ENCODE results near the gene C11orf52. TPM values are rescaled to one million over a fixed set of nuclear protein-coding genes. Genes with fewer than 3 reads are reported as not detected.

C11orf52 gene
- total and polyA plus RNA-seq, 2 of the 13 experiments (the other 11 are each of a cell fraction or from before 2014, with no cell fraction given): 7.4 to 11.0 TPM

DNA sequence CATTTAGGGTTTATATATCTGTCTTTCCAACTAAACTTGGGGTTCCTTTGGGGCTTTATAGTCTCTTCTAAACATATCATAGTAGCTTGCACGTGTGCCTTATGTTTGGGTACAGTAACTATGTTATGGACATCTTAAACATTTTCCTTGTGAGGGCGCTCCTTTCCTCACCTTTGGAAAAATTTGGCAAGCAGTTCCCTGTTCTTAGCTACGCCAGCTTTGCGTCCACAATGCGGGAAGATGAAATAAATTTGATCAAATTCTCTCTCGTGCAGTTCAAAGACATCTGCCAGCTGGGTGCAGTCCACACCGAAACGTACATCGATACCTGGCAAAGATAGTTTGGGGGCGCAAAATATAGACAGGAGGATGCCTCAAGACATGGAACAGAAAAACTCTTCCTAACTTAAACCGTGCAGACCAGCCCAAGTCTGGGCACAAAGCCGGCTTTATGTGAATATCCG, 40.3 kb upstream of the C11orf52 start:
- no peak for DNase-seq (ENCODE audit: low spot score)
- H4K20me1 ChIP-seq (ENCODE audit: insufficient read depth, low read length): no peaks in the 10 kb centered on the region
- no peaks in the 10 kb centered on the region; a peak in 1 of 5 replicates for H3K27me3 ChIP-seq (ENCODE audit: control insufficient read depth in 1 of 2, insufficient read depth in 2 of 2, low read length in 2 of 2)
- peaks cover 2 to 4% of the 10 kb centered on the region in 2 experiments; a peak in 2 of 5 replicates for H3K36me3 ChIP-seq (replicated peaks in 1 of 2; ENCODE audit: control insufficient read depth in 1 of 2, insufficient read depth in 2 of 2, low read length in 2 of 2)
- peak overlapping the region; percentile 56 to 83 (median 81) for H3K4me3 ChIP-seq (replicated peaks in 1 of 3; ENCODE audit: insufficient read depth in 1 of 3, low read depth in 2 of 3, low read length in 3 of 3)
- CTCF ChIA-PET (ENCODE audit: low intra/inter-chr PET ratio, low total read pairs): interaction anchor here (1.3 kb wide), 1 partner anchor 103 kb away, joined by 7 read pairs; no protein-coding TSS in a partner anchor
- H3K9ac ChIP-seq (ENCODE audit: insufficient read depth, low read depth, low read length): peak overlapping the region; percentile 84
- peaks cover 11% of the 10 kb centered on the region for H3K4me1 ChIP-seq (ENCODE audit: insufficient read depth, low read length)
- 2% methylated on average over 11 of the region's 13 CpGs for WGBS (ENCODE audit: low lambda C conversion rate)
- intact Hi-C loops (cut with micrococcal nuclease; ENCODE audit: unreplicated experiment) (loop anchor here (1.0 to 2.0 kb wide), 3 partner anchors 40 to 104 kb away; partner anchors contain the start of gene C11orf52), in situ Hi-C loops (cut with HindIII; ENCODE audit: extremely low pct_ligation_motif_present, low pct_unique_long_range_greater_than_20kb) (loop anchor here (5.0 kb wide), 2 partner anchors 49 to 109 kb away; no protein-coding TSS in a partner anchor)
- H3K79me2 ChIP-seq (ENCODE audit: insufficient read depth, low read length): no peaks in the 10 kb centered on the region
- TF ChIP-seq, protein P1, sequence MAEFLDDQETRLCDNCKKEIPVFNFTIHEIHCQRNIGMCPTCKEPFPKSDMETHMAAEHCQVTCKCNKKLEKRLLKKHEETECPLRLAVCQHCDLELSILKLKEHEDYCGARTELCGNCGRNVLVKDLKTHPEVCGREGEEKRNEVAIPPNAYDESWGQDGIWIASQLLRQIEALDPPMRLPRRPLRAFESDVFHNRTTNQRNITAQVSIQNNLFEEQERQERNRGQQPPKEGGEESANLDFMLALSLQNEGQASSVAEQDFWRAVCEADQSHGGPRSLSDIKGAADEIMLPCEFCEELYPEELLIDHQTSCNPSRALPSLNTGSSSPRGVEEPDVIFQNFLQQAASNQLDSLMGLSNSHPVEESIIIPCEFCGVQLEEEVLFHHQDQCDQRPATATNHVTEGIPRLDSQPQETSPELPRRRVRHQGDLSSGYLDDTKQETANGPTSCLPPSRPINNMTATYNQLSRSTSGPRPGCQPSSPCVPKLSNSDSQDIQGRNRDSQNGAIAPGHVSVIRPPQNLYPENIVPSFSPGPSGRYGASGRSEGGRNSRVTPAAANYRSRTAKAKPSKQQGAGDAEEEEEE (CRISPR knock-in tag; IDR thresholded peaks at IDR 0.05; ENCODE audit: borderline replicate concordance): no peak
- TF ChIP-seq RERE (CRISPR knock-in tag; IDR thresholded peaks at IDR 0.05; ENCODE audit: low read depth) (no peak), ZNF18 (CRISPR knock-in tag; IDR thresholded peaks at IDR 0.05; ENCODE audit: insufficient replicate concordance) (peak; percentile 11), NAIF1 (CRISPR knock-in tag; IDR thresholded peaks at IDR 0.05; ENCODE audit: borderline replicate concordance) (peak; percentile 27; the same call in 1 of the 2 replicates), SIN3B (IDR thresholded peaks at IDR 0.05; ENCODE audit: low read length) (no peak), ZNF33A (CRISPR knock-in tag; IDR thresholded peaks at IDR 0.05; ENCODE audit: borderline replicate concordance) (peak; percentile 27; the same call in 1 of the 2 replicates), CEBPG (CRISPR knock-in tag; IDR thresholded peaks at IDR 0.05) (no peak)
- TF ChIP-seq, protein P2, sequence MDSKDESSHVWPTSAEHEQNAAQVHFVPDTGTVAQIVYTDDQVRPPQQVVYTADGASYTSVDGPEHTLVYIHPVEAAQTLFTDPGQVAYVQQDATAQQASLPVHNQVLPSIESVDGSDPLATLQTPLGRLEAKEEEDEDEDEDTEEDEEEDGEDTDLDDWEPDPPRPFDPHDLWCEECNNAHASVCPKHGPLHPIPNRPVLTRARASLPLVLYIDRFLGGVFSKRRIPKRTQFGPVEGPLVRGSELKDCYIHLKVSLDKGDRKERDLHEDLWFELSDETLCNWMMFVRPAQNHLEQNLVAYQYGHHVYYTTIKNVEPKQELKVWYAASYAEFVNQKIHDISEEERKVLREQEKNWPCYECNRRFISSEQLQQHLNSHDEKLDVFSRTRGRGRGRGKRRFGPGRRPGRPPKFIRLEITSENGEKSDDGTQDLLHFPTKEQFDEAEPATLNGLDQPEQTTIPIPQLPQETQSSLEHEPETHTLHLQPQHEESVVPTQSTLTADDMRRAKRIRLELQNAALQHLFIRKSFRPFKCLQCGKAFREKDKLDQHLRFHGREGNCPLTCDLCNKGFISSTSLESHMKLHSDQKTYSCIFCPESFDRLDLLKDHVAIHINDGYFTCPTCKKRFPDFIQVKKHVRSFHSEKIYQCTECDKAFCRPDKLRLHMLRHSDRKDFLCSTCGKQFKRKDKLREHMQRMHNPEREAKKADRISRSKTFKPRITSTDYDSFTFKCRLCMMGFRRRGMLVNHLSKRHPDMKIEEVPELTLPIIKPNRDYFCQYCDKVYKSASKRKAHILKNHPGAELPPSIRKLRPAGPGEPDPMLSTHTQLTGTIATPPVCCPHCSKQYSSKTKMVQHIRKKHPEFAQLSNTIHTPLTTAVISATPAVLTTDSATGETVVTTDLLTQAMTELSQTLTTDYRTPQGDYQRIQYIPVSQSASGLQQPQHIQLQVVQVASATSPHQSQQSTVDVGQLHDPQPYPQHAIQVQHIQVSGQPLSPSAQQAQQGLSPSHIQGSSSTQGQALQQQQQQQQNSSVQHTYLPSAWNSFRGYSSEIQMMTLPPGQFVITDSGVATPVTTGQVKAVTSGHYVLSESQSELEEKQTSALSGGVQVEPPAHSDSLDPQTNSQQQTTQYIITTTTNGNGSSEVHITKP (CRISPR knock-in tag; IDR thresholded peaks at IDR 0.05; ENCODE audit: low read depth): peak; percentile 97; the same call in 1 of the 2 replicates
- no peak for FAIRE-seq
- no peaks in the 10 kb centered on the region for H3K9me3 ChIP-seq (ENCODE audit: low read length)
- ATAC-seq: no peak
- peak overlapping the region; percentile 87 for H3K4me2 ChIP-seq (ENCODE audit: low read depth, low read length)
- BruUV-seq (replicated peaks): TSS peak; percentile 81
- peak overlapping the region; percentile 93 for H2AFZ ChIP-seq (ENCODE audit: low read length)
- H3K27ac ChIP-seq (ENCODE audit: extremely low read length, insufficient read depth, low read length): peak overlapping the region; percentile 95
- POLR2A ChIA-PET: interaction anchor here (0.9 to 1.8 kb wide), 5 partner anchors 40 to 128 kb away, joined by 3 to 6 read pairs (median 4); partner anchors contain the start of gene C11orf52
